Hepatocyte (in vitro differentiated cells): ENCODE results near the gene PTPRO. TPM values are rescaled to one million over a fixed set of nuclear protein-coding genes. Genes with fewer than 3 reads are reported as not detected.

Source experiments
- DNase-seq: peaks from one replicate; pipeline ENCODE4 v3.0.0-alpha.2; 2016; ENCODE audit warnings: low spot score
- H2AFZ ChIP-seq: fragments of 200-600 bp; sonication (generic); 2 replicates; pipeline ENCODE4 v1.6.0; 2016; ENCODE audit warnings: antibody characterized with exemption, mild to moderate bottlenecking
- H3K27ac ChIP-seq: fragments of 200-600 bp; sonication (generic); 2 replicates; pipeline ENCODE4 v1.5.1; 2016; ENCODE audit warnings: mild to moderate bottlenecking
- H3K27me3 ChIP-seq: fragments of 200-600 bp; sonication (generic); 2 replicates; pipeline ENCODE4 v1.6.1; 2016
- H3K36me3 ChIP-seq: fragments of 200-600 bp; sonication (generic); replicated peaks from 2 replicates; pipeline ENCODE4 v1.5.1; 2016; ENCODE audit warnings: low read depth; ENCODE audit not compliant: insufficient read depth
- H3K4me1 ChIP-seq: fragments of 200-600 bp; sonication (generic); 2 replicates; pipeline ENCODE4 v1.5.1; 2016; ENCODE audit warnings: mild to moderate bottlenecking, moderate library complexity; ENCODE audit not compliant: insufficient read depth
- H3K4me2 ChIP-seq: fragments of 200-600 bp; sonication (generic); 2 replicates; pipeline ENCODE4 v1.6.0; 2016
- H3K4me3 ChIP-seq: fragments of 200-600 bp; sonication (generic); 2 replicates; pipeline ENCODE4 v1.5.1; 2016; ENCODE audit warnings: mild to moderate bottlenecking
- H3K79me2 ChIP-seq: fragments of 200-600 bp; sonication (generic); 2 replicates; pipeline ENCODE4 v1.6.0; 2017; ENCODE audit warnings: mild to moderate bottlenecking
- H3K9me2 ChIP-seq: fragments of 200-600 bp; sonication (generic); replicated peaks from 2 replicates; pipeline ENCODE4 v1.6.0; 2017; ENCODE audit warnings: mild to moderate bottlenecking; ENCODE audit not compliant: insufficient read depth
- H3K9me3 ChIP-seq: fragments of 200-600 bp; sonication (generic); 2 replicates; pipeline ENCODE4 v1.5.1; 2016; ENCODE audit warnings: low read depth, mild to moderate bottlenecking
- H4K20me1 ChIP-seq: fragments of 200-600 bp; sonication (generic); 2 replicates; pipeline ENCODE4 v1.6.0; 2016; ENCODE audit warnings: mild to moderate bottlenecking; ENCODE audit not compliant: insufficient read depth, poor library complexity, severe bottlenecking
- EZH2 ChIP-seq: fragments of 200-600 bp; sonication (generic); IDR thresholded peaks from 2 replicates; pipeline ENCODE4 v1.6.1; 2016; ENCODE audit warnings: antibody characterized with exemption, mild to moderate bottlenecking, borderline replicate concordance
- EZH2phosphoT487 ChIP-seq: fragments of 200-600 bp; sonication (generic); IDR thresholded peaks from one replicate; pipeline ENCODE4 v1.6.1; 2018; ENCODE audit warnings: antibody characterized with exemption, mild to moderate bottlenecking, low read depth, moderate library complexity; ENCODE audit not compliant: unreplicated experiment, severe bottlenecking
- WGBS: methylation state at CpG from one replicate; pipeline ENCODE4 v1.1.6; 2016; ENCODE audit warnings: low lambda C conversion rate; ENCODE audit errors: missing lambda C conversion rate; 5-methylcytosine and 5-hydroxymethylcytosine counted together
- polyA plus RNA-seq: library from polyadenylated mRNA; unstranded; fragments of >200 nt; fragmentation: Nextera tagmentation; extraction: Ambion mirVana; gene quantifications from 2 replicates; pipeline ENCODE4 v1.2.1, GENCODE V29; 2016
- total RNA-seq: library from RNA; depleted of rRNA; stranded (reverse); fragments of >200 nt; gene quantifications from 2 replicates; pipeline ENCODE4 v1.2.3, GENCODE V29; 2014
- TF ChIP-seq, protein P1 (sequence below): fragments of 200-600 bp; sonication (generic); IDR thresholded peaks from 2 replicates; pipeline ENCODE4 v1.5.1; 2016; ENCODE audit warnings: antibody characterized with exemption, mild to moderate bottlenecking; ENCODE audit not compliant: poor library complexity

Gene PTPRO
- total and polyA plus RNA-seq, 2 experiments from 2014 or later, result 0.60 to 0.65 TPM

- no peaks in the 10 kb centered on the region for H3K9me3 ChIP-seq
- peak overlapping the region; percentile 69 for H3K4me2 ChIP-seq
- H3K27me3 ChIP-seq, result no peaks in the 10 kb centered on the region
- H3K79me2 ChIP-seq, result no peaks in the 10 kb centered on the region
- H3K27ac ChIP-seq, result no peak overlapping the region
- no peak for TF ChIP-seq EZH2
- TF ChIP-seq, protein P1, sequence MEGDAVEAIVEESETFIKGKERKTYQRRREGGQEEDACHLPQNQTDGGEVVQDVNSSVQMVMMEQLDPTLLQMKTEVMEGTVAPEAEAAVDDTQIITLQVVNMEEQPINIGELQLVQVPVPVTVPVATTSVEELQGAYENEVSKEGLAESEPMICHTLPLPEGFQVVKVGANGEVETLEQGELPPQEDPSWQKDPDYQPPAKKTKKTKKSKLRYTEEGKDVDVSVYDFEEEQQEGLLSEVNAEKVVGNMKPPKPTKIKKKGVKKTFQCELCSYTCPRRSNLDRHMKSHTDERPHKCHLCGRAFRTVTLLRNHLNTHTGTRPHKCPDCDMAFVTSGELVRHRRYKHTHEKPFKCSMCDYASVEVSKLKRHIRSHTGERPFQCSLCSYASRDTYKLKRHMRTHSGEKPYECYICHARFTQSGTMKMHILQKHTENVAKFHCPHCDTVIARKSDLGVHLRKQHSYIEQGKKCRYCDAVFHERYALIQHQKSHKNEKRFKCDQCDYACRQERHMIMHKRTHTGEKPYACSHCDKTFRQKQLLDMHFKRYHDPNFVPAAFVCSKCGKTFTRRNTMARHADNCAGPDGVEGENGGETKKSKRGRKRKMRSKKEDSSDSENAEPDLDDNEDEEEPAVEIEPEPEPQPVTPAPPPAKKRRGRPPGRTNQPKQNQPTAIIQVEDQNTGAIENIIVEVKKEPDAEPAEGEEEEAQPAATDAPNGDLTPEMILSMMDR, result no peak
- no peak for TF ChIP-seq EZH2phosphoT487
- H3K4me3 ChIP-seq, result no peak overlapping the region
- no peak overlapping the region for H2AFZ ChIP-seq
- no peaks in the 10 kb centered on the region for H4K20me1 ChIP-seq
- 79% methylated on average over 8 of the region's 8 CpGs for WGBS
- no peaks in the 10 kb centered on the region for H3K9me2 ChIP-seq
- no peaks in the 10 kb centered on the region for H3K4me1 ChIP-seq
- H3K36me3 ChIP-seq, result no peaks in the 10 kb centered on the region
- no peak for DNase-seq
These were observed 267.2 kb downstream of the PTPRO start for GRCh38 chr12:15589328-15590032.

DNA sequence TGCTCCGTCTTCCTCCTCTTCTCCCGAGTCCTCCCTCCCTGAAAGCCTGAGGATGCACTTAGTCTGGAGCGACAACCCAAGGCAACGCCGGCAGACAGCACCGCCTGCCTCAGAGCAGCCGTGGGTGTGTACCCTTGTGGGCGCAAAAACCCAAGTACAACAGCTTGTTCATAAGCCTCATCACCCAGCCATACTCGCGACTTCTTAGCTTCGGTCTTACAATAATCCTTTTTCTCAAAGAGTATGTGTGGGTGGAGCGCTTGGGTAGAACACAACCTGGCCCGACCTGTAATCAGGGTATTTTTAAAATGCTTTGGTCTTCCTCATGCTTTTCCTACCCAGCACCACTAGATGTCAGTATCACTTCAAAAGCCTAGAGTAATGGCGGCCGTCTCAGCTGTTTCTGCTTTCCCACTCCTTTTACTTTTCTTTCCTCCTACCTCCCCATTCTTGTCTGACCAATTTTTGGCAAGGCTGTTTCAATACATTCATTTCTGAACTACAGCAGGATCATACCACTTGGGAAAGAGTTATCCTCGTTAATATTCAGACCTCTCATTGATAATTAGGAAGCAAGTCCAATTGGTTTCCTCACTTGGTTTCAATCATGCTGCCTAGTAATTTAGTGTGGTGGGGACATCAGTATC is 268.0 kb downstream of the PTPRO start:
- H3K4me1 ChIP-seq, result no peaks in the 10 kb centered on the region
- WGBS, result 22% methylated on average over 16 of the region's 16 CpGs
- H3K36me3 ChIP-seq, result no peaks in the 10 kb centered on the region
- no peaks in the 10 kb centered on the region for H3K79me2 ChIP-seq
- no peaks in the 10 kb centered on the region for H3K9me2 ChIP-seq
- peak; percentile 78 for DNase-seq
- H3K4me2 ChIP-seq, result peak overlapping the region; percentile 69
- TF ChIP-seq, protein P1, result peak; percentile 93
- TF ChIP-seq EZH2, result no peak
- H4K20me1 ChIP-seq, result no peaks in the 10 kb centered on the region
- peak overlapping the region; percentile 73 for H2AFZ ChIP-seq
- H3K4me3 ChIP-seq, result no peak overlapping the region
- no peak overlapping the region for H3K27ac ChIP-seq
- H3K9me3 ChIP-seq, result no peaks in the 10 kb centered on the region
- no peaks in the 10 kb centered on the region for H3K27me3 ChIP-seq

DNA sequence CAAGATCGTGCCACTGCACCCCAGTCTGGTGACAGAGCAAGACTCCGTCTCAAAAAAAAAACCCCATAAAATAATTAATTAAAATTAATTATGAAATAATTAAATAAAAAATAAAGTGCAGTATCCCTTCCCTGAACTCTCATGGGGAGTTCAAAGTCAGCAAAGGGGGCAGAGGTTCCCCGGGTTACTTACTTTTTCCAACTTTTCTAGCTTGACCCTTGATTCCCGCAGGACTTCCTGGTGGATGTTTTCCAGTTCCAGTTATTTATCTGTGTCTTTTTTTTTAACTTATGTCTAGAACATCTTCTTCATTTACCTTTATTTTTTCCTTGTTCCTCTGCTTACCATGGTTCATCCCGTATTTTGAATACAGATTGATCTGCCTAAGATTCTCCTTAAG is 269.5 kb downstream of the PTPRO start:
- H3K79me2 ChIP-seq, result no peaks in the 10 kb centered on the region
- DNase-seq, result no peak
- WGBS, result 90% methylated on average over 5 of the region's 5 CpGs
- no peaks in the 10 kb centered on the region for H4K20me1 ChIP-seq
- no peaks in the 10 kb centered on the region for H3K9me3 ChIP-seq
- no peaks in the 10 kb centered on the region for H3K4me1 ChIP-seq
- no peak overlapping the region for H3K4me3 ChIP-seq
- no peak overlapping the region for H2AFZ ChIP-seq
- TF ChIP-seq EZH2phosphoT487 (no peak), EZH2 (no peak)
- TF ChIP-seq, protein P1, result no peak
- H3K9me2 ChIP-seq, result no peaks in the 10 kb centered on the region
- no peak overlapping the region for H3K27ac ChIP-seq
- H3K27me3 ChIP-seq, result no peaks in the 10 kb centered on the region
- H3K4me2 ChIP-seq, result no peak overlapping the region
- H3K36me3 ChIP-seq, result no peaks in the 10 kb centered on the region
